IMR-90 (cell line): ENCODE results near the gene DNAH17.

Source experiments
- CEBPB ChIP-seq: IDR thresholded peaks from 2 replicates; pipeline ENCODE4 v1.6.1; 2012; ENCODE audit warnings: low read depth, low read length, improper control_type of control experiment
- POLR2A ChIP-seq: IDR thresholded peaks from 2 replicates; pipeline ENCODE4 v1.6.1; 2012; ENCODE audit warnings: mild to moderate bottlenecking, low read depth, low read length
- RAD21 ChIP-seq: IDR thresholded peaks from 2 replicates; pipeline ENCODE4 v1.6.1; 2012; ENCODE audit warnings: low read length, improper control_type of control experiment
- RFX5 ChIP-seq: IDR thresholded peaks from 2 replicates; pipeline ENCODE4 v1.8.0; 2012; ENCODE audit warnings: low read depth, mild to moderate bottlenecking, low read length, moderate library complexity
- SMC3 ChIP-seq: fragments of 150-350 bp; IDR thresholded peaks from 2 replicates; pipeline ENCODE4 v1.6.1; 2016; ENCODE audit warnings: low read depth, mild to moderate bottlenecking, antibody characterized with exemption, low read length, moderate library complexity

- TF ChIP-seq CEBPB (no peak), POLR2A (no peak), SMC3 (no peak), RAD21 (no peak), RFX5 (no peak)
Observed at GRCh38 chr17:78450696-78451345, 126.4 kb downstream of the DNAH17 start.
